NCI-H82 (cell line): ENCODE results near the gene ABCC12.

ENCODE experiments used
- DNase-seq: peaks from one replicate; lab custom pipeline; 2025; lab: John Stamatoyannopoulos, UW

Gene ABCC12

DNA sequence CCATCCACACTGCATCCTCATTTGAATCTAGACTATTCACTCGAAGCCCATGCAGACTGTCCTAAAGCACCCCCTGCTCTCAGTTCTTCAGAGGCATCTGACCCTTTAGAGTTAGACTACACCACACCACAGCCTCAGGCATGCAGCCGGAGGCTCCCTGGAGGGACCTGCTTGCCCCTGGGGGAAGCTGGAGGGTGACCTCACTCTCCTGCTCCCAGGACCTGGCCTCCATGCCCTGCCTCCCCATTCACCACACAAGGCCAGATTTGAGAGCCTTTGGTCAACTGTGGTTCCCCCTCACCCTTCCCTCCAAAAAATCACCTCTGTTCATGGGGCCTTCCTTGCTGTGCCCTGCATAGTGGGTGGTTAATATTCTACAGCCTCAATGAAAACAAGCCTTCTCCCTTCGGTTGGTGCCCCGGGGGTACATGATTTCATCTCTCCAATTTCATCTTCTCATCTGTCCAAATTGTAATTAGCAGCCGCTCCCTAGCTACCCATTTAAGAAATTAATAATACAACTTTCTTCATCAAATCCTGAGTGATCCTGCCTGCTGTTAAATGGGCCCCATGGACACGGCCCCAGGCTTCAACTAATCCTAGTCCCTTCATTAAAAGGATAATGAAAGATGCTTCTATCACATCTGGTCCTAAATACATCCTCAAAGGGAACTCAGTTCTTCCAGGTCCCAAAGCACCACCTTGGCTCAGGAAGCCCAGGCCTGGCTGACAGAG lies 24.4 kb downstream of the ABCC12 start:
- DNase-seq, result peak; percentile 66

DNA sequence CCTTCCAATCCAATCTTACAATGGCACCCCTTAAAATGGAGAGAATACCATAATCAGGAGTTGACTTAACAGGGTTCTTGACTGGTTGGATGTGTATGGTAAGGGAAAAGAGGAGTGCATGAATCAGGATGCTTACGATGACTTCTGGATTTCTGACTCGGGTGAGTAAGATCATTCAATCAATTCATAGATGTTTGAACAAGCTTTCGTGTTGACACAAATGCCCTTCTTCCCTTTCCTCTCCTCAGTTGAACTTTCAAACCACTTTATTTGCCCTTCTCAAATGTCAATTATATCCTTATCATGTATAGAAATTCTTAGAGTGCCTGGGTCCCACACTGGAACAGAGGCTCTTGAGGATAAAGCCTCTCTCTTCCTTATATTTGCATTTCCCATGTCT lies 25.9 kb downstream of the ABCC12 start:
- no peak for DNase-seq

DNA sequence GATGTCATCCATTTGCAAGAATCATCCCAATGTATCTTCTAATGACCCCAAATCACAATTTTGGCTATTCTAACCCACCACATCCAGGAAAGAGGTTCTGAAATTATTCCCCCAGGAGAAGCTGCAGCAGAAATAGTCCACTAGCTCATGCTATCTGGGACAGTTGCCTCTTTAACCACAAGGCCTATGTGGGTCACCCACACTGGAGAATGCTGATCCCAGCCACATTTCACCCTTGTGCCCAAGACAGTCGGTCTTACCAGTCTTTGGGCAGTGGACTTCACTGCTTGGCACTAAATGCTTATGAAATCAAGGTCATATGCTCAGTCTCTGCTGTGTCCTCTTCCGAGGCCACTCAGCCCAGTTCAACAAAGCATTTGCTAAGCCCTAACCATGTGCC lies 27.0 kb downstream of the ABCC12 start:
- no peak for DNase-seq

DNA sequence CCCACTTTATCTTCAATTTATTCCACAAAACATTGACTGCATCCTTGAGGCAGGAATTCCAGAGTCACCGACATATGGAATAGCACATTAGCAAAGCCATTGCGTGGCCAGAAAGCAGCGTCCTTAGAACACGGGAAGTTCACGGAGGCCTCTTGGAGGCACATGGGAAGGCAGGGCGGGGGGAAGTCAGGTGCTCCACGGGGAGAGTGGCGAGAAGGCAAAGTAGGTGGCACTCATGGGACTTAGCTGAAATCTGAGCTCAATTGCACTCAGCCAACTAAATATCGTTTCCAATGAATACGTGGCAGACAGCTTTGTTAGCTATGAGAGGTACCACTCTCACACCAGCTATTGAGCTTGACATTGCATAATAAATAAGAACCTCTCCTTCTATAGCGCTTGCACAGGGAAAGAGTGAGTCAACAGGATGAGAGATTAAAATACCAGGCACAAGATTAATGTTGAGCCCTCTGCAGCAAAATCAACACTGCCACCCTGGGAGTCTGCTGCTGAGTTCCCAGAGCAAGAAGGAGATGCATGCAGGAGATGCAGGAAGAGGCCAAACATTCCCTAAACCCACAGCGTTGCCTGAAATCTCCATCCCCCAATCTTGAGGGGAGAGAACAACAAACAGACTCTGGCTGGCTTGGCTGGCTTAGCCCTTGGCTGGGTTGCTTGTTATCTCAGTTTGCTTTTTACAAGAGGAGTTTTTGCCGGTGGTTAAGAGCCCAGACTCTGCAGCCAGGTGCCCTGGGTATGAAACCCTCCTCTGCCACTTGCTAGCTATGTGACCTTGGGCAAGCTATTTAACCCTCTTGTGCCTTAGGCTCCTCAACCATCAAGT lies 28.8 kb downstream of the ABCC12 start:
- DNase-seq, result peak; percentile 52

DNA sequence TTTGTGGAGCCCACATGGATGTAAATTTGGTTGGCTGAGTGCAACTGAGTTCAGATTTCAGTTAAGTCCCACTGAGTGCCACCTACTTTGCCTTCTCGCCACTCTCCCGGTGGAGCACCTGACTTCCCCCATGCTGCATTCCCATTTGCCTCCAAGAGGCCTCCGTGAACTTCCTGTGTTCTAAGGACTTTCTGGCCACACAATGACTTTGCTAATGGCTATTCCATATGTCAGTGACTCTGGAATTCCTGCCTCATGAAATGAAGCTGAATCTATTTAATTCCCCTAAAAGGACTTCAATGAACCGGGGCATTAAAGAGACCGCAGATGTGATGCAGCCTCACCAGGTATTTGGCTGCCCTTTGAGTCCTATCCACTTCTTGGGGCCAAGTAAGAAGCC lies 29.9 kb downstream of the ABCC12 start:
- no peak for DNase-seq

DNA sequence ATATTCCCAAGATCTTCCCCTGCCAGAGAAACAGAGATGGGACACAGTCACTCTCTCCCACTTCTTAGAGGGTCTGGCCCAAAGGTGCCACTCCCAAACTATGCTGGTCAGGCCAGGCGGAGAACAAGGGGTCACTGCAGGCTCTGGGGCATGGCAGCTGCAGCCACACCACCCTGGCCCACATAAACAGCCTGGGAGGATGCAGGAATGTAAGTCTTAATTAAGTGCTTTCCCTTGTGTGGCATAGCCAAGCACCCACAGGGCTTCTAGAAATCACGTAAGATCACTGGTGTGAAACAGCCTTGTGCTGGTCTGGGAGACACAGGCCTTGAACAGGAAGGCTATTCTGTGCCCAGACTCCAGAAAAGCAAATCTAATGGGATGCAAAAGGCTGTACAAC lies 31.5 kb downstream of the ABCC12 start:
- no peak for DNase-seq

DNA sequence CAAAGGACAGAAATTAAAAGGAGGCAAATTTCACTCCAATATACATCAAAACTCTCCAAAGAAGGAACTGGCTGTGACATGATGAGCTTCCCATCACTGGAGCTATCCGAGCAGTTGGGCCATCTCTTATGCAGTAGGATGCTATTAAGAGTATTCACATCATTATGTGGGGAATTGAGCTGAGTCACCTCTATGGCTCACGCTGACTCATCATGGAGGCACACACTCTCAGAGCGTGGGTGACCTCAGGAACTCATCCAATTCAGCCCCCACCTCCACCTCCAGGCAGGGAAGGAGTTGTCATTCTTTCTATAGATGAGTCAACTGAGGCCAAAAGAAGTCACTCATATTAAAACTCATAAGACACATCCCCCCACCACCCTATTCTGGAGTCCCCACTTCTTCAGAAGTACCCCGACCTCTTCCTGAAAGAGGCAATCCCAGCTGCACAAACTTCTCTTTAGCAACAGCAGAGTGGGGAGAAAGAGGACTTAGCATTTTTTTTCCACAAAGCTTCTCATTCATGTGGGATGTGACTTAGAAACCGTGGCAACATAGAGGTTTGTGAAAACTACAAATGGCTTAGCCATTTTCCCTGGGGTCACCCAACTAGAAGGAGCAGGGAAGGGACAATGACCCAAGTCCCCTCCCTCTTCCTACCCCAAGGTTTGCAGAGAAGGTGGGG lies 32.5 kb downstream of the ABCC12 start:
- no peak for DNase-seq

DNA sequence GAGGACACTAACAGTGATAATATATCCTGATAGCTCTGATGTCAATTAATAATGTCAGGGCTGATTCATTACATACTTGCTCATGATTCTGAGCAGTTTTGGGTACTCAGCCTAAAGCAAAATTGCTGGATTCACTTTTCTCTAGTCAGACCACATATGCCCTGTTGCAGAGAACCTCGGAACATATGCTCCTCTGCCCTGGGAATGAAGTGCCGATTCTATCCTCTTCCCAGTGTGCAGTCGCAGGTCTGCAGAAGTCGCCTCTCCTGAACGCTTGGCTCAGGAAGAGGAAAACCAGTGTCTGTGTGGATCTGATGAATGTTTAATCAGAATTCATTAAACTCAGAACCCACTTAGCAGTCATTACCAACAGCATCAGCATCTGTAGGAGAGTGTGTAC lies 34.5 kb downstream of the ABCC12 start:
- DNase-seq, result no peak

DNA sequence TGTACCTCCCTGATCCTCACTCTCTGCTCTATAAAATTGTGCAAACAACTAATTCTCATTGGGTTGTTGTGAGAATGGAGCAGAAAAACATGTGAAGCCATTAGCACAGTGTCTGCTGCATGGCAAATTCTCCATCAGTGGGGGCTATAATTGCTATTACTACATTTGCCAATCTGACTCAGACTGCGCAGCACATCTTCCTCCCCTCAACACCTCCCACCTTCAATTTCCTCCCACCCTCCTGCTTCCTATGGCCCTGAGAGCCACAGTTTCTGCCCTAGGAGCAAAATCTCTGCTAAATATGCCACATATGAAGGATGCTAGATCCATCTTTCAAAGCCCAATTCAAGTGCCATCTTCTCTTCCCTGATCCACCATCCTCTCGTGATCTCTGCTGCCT lies 37.0 kb downstream of the ABCC12 start:
- DNase-seq, result no peak

DNA sequence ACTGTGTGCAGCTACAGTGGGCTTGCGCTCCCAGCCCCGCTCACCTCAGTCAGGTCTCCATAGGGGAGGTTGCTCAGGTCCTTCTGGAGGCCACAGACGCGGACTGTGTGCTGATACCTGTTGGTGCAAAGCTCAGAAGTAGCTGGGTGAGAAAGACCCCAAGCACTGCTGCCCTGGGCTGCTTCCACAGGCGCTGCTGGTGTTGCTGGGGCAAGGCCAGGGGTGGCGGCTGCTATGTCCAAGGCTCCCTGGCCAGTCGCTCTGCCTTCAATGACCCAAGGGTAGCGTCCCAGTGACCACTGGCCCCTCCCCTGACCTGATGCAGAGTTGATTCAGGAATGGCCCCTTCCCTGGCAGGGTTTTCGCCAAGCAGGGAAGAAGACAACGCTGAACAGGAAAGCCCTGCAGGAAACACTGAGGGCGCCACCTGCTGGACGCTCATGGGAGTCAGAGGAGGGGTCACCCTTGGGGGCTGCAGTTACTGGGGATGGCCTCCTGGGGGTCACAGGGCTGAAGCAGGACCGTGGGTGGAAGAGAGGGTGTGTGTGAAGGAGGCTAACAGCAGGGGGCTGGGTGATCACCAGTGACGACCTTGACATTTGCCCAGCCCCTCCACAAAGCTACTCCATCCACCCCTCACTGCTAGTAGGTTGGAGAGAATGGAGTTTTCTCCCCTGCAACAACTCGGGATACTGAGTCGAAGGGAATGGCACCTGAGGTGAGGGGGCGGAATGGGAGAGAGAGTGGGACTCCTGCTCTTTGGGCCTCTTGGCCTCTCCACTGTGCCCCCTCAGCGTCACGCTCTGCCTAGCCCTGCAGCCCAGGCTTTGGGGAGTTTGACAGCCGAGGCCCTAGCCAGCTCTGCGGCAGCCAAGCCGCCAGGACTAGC lies 38.3 kb downstream of the ABCC12 start:
- DNase-seq, result peak; percentile 91

DNA sequence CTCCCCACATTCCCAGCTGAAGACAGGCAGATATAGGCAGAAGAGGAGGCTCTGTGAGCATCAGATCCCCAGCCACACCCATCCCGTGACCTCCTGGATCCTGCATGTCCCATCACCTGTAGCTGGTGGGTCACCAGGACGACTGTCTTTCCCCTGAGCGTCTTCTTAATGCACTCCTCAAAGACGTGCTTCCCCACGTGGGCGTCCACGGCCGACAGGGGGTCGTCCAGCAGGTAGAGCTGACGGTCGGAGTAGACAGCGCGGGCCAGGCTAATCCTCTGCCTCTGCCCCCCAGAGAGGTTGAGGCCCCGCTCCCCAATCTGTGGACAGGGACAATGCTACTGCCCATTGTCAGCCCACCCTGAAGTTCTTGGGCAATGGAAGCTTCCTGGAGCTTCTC lies 40.5 kb downstream of the ABCC12 start:
- no peak for DNase-seq

DNA sequence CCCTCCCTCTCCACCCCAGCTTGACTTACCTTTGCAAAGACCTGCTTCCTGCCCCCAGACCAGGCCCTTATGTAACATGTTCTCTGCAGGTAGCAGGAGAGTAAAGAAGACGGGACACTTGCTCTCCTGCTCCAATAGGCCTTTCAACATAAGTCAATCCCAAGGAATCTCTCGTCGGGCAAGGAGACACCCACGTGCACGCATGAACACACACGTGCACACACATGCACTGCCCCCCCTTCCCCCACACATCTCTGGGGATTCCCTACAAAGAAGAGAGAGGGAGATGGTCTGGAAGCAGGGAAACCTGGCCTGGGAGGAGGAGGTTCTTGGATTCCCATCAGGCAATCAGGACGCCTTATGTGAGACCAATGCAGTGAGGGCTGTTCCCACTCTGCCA lies 41.4 kb downstream of the ABCC12 start:
- no peak for DNase-seq

DNA sequence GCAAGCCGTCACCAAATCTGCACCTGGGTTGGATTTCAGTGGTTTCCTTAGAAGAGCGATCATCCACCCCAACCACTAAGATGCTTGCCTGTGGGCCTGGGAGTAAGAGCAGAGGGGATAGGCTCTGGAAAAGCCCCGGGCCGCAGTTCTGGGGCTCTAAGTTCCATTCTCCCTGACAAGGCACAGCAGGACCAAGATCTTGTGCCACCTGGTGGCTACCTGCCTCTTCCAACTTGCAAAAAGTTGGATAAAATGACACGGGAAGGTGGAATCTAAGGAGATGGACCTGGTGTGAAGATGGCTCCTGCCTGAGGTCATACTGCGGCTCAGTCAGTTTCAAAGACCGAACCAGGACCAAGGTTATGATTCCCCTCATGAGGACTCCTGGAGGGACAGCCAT lies 42.3 kb downstream of the ABCC12 start:
- peak; percentile 25 for DNase-seq

DNA sequence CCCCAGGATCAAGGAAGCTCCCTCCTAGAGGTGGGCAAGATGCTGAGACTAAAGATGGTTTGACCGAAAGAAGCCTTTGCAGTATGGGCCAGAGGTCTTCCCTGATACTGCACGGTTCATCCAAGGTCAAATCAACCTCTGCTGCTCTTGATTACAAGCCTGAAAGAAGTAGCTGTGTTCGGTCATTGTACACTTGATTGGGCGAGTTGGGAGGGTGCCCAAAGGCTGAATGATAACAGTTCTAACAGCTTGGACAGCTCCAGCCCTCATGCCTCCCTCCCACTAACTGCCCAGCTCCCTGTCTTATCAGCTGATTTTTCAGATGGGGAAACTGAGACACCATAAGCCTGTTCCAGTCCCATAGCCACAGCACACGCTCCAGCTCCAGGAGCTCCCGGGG lies 42.8 kb downstream of the ABCC12 start:
- no peak for DNase-seq

DNA sequence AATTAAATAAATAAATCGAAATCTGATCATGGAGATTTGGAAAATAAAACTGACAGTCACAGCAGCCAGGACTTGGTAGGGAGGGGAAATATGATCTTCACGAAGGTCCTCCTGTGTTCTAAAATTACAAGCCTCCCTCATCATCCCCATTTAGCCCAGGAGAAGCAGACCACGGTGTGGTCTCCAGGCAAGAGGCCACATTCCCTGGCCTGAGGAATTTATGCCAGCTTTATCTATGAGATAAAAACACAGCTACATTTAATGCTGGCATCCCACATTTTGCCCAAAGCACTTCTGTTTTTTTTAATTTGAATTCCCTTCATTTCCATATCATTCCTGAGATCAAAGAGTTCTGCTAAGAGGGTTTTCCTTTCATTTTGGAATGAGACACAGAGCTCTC lies 43.2 kb downstream of the ABCC12 start:
- no peak for DNase-seq

DNA sequence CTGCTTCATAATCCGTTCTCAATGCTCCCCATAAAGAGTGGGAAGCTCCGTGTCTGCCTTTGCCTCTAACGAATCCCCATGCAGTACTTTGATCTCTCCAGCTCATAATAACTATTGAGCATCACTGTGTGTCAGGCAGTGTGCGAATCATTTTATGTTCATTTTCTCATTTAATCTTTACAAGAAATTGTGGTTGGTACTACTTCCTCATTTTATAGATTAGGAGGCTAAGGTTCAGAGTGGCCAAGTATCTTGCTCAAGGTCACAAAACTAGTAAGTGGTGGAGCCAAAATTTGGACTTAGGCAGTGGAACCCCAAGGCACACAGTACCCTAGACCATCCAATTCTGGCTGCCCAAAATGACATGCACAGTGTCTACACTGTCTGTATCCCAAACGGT lies 44.8 kb downstream of the ABCC12 start:
- DNase-seq, result no peak

DNA sequence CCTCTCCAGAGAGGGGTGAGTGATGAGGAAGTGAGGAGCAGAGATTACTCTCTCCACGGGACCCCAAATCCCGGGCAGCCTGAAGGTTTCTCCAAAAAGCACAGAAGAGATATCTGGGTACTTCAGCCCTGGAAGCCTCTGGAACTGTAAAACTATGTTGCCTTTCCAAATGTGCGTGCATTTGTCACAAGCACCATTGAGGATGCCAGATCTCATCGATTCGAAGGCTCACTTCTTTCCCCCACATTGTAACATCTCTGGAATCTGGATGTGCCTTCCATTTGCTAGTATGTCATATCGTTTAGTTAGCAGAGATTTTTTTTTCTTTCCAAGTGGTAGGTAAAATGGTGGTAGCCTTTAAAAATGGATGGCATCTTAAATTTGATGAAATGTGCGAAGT lies 45.8 kb downstream of the ABCC12 start:
- DNase-seq, result no peak

DNA sequence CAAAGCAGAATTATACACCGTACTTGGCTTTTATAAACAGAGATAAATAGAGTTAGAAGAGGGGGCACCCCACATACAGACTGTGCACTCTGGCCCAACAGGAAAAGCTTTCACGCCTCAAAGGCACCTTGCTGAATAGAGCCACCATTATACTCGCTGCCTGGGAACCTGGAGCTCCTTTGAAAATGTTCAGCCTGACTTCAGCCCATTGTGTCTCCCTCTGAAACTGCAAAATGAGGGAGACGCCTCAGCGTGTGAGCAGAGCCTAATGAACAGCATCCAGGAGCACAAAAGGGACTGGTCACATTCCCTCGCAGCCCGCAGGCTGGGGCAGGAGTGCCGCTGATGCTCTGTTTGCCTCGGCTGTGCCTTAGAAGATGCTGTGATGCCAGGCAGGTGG lies 46.3 kb downstream of the ABCC12 start:
- DNase-seq, result no peak

DNA sequence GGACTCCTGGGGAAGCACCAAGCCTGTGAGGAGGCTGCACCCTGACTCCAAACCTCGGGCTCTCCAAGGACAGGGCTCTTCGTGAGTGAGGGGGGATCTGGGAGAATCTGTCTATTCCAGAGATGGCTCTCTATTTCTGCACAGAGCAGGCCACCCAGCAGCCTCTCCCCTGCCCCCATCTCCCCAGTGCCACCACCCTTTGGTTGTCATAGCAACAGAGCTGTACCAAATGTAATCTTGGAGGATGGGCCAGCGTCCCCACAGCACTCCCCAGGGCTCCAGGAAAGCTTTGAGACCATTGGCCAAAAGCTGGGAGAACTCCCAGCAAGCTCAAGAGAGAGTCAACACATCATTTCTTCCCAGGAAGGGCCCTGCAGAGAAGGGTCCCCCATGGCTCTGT lies 49.3 kb downstream of the ABCC12 start:
- no peak for DNase-seq
